HUES48 (cell line): ENCODE data around the gene OR51B4.

Experiments
- H3K27ac ChIP-seq: one replicate; pipeline ENCODE4 v1.7.0; 2013; ENCODE audit warnings: low read depth, low read length, inconsistent platforms
- H3K27me3 ChIP-seq: 2 replicates; pipeline ENCODE4 v1.6.1; 2013; ENCODE audit warnings: mild to moderate bottlenecking, low read length; ENCODE audit not compliant: control insufficient read depth, insufficient read depth
- H3K36me3 ChIP-seq: 2 replicates; pipeline ENCODE4 v1.6.1; 2013; ENCODE audit warnings: low read length; ENCODE audit not compliant: control insufficient read depth, insufficient read depth
- H3K4me1 ChIP-seq: 2 replicates; pipeline ENCODE4 v1.6.1; 2013; ENCODE audit warnings: mild to moderate bottlenecking, low read length; ENCODE audit not compliant: control insufficient read depth, insufficient read depth
- H3K4me3 ChIP-seq: 2 replicates; pipeline ENCODE4 v1.5.1; 2013; ENCODE audit warnings: mild to moderate bottlenecking, low read depth, low read length
- H3K9ac ChIP-seq: 2 replicates; pipeline ENCODE4 v1.6.1; 2013; ENCODE audit warnings: mild to moderate bottlenecking, low read depth, low read length, moderate library complexity
- H3K9me3 ChIP-seq: 2 replicates; pipeline ENCODE4 v1.6.1; 2013; ENCODE audit warnings: low read length; ENCODE audit not compliant: control insufficient read depth, insufficient read depth

OR51B4 gene

DNA sequence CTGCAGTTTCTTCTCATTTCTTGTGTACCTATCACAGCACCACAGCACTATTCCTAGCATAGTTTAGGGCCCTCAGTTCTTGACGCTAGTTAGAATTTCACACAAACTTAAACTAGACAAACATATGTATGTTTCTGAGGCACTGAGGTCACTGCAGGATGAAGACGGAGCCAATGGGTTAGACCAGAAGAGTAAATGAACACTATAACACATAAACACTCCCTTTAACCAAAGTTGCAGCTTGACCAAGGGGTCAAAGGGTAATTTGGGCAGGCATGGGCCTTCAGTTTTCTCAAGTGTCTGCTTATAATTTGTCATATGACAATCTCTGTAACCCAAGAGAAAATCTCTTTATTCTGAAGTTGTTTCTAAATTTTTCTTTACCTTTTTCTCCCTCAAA is 19.1 kb downstream of the OR51B4 start:
- H3K36me3 ChIP-seq, result no peaks in the 10 kb centered on the region
- H3K27me3 ChIP-seq, result no peaks in the 10 kb centered on the region
- H3K4me1 ChIP-seq, result peaks cover 4% of the 10 kb centered on the region; the same call in 1 of the 2 replicates
- H3K9ac ChIP-seq, result no peak overlapping the region
- no peaks in the 10 kb centered on the region for H3K9me3 ChIP-seq
- no peak overlapping the region for H3K4me3 ChIP-seq
- no peak overlapping the region for H3K27ac ChIP-seq

DNA sequence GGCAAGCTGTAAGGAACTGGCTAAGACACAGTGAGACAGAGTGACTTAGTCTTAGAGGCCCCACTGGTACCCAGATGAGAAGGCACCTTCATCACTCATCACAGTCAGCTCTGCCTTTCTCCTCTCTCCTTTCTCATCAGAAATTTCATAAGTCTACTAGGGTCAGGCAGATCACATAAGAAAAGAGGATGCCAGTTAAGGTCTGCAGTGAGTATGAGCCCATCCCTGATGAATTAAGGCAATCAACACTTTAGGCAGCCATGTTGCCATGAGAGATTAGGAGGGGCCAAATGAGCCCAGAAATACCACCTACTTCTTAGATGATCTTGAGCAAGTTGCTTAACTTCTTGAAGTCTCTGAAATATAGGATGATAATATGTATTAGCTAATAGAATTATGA is 20.1 kb downstream of the OR51B4 start:
- Histone ChIP-seq H3K4me1 (peaks cover 4% of the 10 kb centered on the region; the same call in 1 of the 2 replicates), H3K27ac (no peak overlapping the region), H3K9ac (no peak overlapping the region), H3K36me3 (no peaks in the 10 kb centered on the region), H3K4me3 (no peak overlapping the region), H3K27me3 (no peaks in the 10 kb centered on the region), H3K9me3 (no peaks in the 10 kb centered on the region)

- Histone ChIP-seq H3K27me3 (no peaks in the 10 kb centered on the region), H3K9ac (no peak overlapping the region), H3K4me1 (peaks cover 4% of the 10 kb centered on the region; the same call in 1 of the 2 replicates), H3K36me3 (no peaks in the 10 kb centered on the region), H3K4me3 (no peak overlapping the region), H3K9me3 (no peaks in the 10 kb centered on the region), H3K27ac (no peak overlapping the region)
Measured at GRCh38 chr11:5280582-5281102, 21.1 kb downstream of the OR51B4 start.

- no peak overlapping the region for H3K27ac ChIP-seq
- no peaks in the 10 kb centered on the region for H3K36me3 ChIP-seq
Measured at GRCh38 chr11:5279471-5280090, 22.2 kb downstream of the OR51B4 start.

DNA sequence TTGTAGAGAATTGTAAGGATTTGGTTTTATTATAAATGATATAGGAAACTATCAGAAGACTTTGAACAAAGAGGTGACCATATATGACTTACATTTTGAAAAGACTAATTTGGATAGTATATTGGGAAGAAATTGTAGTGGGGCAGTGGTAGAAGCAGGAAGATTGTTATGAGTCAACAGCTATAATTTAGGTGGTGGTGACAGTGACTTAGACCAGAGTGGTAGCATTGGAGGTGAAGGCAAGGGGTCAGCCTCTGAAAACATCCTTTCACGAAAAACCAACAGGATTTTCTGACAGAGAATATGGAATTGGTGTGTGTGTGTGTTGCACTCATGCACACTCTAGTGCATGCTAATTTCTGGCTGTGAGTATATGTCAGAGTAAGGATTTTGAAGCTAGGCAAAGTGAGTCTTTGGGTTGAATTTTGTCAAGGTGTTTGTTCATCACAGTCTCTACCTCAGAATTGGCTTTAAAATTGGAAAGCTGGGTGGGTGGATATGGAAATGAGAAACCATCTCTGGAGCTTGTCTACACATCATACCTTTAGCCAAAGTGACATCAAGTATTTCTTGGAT is 23.9 kb downstream of the OR51B4 start:
- no peak overlapping the region for H3K9ac ChIP-seq
- no peak overlapping the region for H3K4me3 ChIP-seq
- H3K36me3 ChIP-seq, result no peaks in the 10 kb centered on the region
- no peak overlapping the region for H3K27ac ChIP-seq
- peaks cover 13% of the 10 kb centered on the region for H3K4me1 ChIP-seq
- no peaks in the 10 kb centered on the region for H3K9me3 ChIP-seq
- H3K27me3 ChIP-seq, result no peaks in the 10 kb centered on the region

More at GRCh38 chr11:5279471-5280090, 22.2 kb downstream of the OR51B4 start:
- no peaks in the 10 kb centered on the region for H3K9me3 ChIP-seq
- no peak overlapping the region for H3K9ac ChIP-seq
- H3K4me3 ChIP-seq, result no peak overlapping the region
- peaks cover 7% of the 10 kb centered on the region for H3K4me1 ChIP-seq
- no peaks in the 10 kb centered on the region for H3K27me3 ChIP-seq

- H3K36me3 ChIP-seq, result no peaks in the 10 kb centered on the region
- H3K27me3 ChIP-seq, result no peaks in the 10 kb centered on the region
- H3K9me3 ChIP-seq, result no peaks in the 10 kb centered on the region
- no peak overlapping the region for H3K9ac ChIP-seq
- H3K27ac ChIP-seq, result no peak overlapping the region
- H3K4me1 ChIP-seq, result peaks cover 13% of the 10 kb centered on the region
- H3K4me3 ChIP-seq, result no peak overlapping the region
Measured at GRCh38 chr11:5276697-5277096, 25.0 kb downstream of the OR51B4 start.

- no peak overlapping the region for H3K9ac ChIP-seq
Measured at GRCh38 chr11:5275369-5276110, 26.2 kb downstream of the OR51B4 start.

GRCh38 chr11:5274395-5274794 is 27.4 kb downstream of the OR51B4 start:
- H3K36me3 ChIP-seq, result no peaks in the 10 kb centered on the region
- H3K27ac ChIP-seq, result no peak overlapping the region
- no peaks in the 10 kb centered on the region for H3K9me3 ChIP-seq
- H3K27me3 ChIP-seq, result no peaks in the 10 kb centered on the region
- H3K9ac ChIP-seq, result no peak overlapping the region
- H3K4me1 ChIP-seq, result peaks cover 9% of the 10 kb centered on the region; the same call in 1 of the 2 replicates
- no peak overlapping the region for H3K4me3 ChIP-seq

More at GRCh38 chr11:5275369-5276110, 26.2 kb downstream of the OR51B4 start:
- H3K27ac ChIP-seq, result no peak overlapping the region
- peaks cover 9% of the 10 kb centered on the region for H3K4me1 ChIP-seq
- no peaks in the 10 kb centered on the region for H3K9me3 ChIP-seq
- no peaks in the 10 kb centered on the region for H3K36me3 ChIP-seq
- H3K27me3 ChIP-seq, result no peaks in the 10 kb centered on the region
- no peak overlapping the region for H3K4me3 ChIP-seq

DNA sequence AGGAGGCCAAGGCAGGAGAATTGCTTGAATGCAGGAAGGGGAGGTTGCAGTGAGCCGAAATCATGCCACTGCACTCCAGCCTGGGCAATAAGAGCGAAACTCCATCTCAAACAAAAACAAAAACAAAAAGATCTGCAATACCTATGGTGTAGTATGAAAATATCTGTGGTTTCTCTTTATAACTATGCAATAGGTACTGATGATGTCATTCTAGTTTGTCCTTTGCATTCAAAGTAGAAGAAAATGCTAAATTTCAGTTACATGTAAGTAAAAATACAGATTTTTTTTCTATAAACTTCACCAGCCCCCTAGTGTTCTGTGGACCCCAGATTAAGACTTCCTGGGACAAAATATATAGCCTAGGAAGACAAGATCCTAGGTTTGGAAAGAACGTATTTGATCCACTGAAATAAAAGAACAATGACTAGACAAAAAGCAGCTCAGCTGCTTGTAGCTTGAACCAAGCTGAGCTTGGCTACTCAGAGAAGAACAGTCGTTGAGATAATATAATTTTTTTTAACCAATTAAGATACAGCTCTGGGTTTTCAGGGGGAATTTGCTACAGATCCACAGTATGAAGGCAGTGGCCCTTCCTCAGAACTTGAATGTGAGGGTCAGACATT is 29.2 kb downstream of the OR51B4 start:
- no peak overlapping the region for H3K27ac ChIP-seq
- H3K4me3 ChIP-seq, result no peak overlapping the region
- no peaks in the 10 kb centered on the region for H3K36me3 ChIP-seq
- peaks cover 9% of the 10 kb centered on the region; the same call in 1 of the 2 replicates for H3K4me1 ChIP-seq
- no peaks in the 10 kb centered on the region for H3K27me3 ChIP-seq
- no peak overlapping the region for H3K9ac ChIP-seq
- H3K9me3 ChIP-seq, result no peaks in the 10 kb centered on the region

DNA sequence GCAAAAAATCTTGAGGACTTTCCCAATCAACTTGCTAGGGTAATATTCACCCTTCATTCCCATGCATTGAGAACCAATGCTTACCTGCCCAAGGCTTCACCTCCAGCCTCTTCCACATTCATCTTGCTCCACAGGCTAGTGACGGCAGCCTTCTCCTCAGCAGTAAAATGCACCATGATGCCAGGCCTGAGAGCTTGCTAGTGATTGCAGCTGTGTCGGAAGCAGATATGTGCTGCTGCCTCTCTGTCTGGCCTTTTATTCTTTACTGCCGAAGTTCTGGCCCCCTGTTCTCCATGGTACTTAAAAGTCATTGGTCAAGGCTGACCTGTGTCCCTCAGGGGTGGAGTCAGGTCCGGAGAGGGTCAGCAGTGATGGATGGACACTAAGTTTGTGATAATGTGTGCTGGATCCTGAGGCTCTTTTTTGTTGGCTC is 32.0 kb downstream of the OR51B4 start, which contains the start of gene HBE1:
Gene HBE1, minus strand, starts transcription at position 231 of the 433 bp plus-strand sequence. Its CDS starts 55 bp downstream, at position 176.
- Histone ChIP-seq H3K9ac (no peak within 1 kb of the TSS), H3K4me1 (peaks cover 7% of the 10 kb centered on the region; the same call in 1 of the 2 replicates), H3K36me3 (no peaks in the 10 kb centered on the region), H3K27ac (no peak within 1 kb of the TSS), H3K27me3 (no peaks in the 10 kb centered on the region), H3K9me3 (no peaks in the 10 kb centered on the region), H3K4me3 (no peak within 1 kb of the TSS)
